HCT116 (cell line): ENCODE measurements around the gene BOLA3. TPM values are rescaled to one million over a fixed set of nuclear protein-coding genes. Genes with fewer than 3 reads are reported as not detected.

Source experiments
- ATAC-seq: fragments of 200-7000 bp; cut with Tn5 transposase; 2 replicates; pipeline ENCODE4 v1.9.1; 2020; ENCODE audit warnings: mild to moderate bottlenecking, moderate library complexity
- BruUV-seq: library from RNA; stranded (reverse); fragments of 400-500 nt; replicated peaks from 2 replicates; lab custom pipeline; 2021; lab: Mats Ljungman, UMichigan
- CTCF ChIA-PET: fragments of 300-600 bp; sonication (Branson Sonifier 250); formaldehyde crosslinking; loops from one replicate; lab custom pipeline; 2021; ENCODE audit warnings: antibody characterized with exemption; lab: Charles Lee
- POLR2A ChIA-PET: fragments of 300-600, 350-600 bp; sonication (Branson Sonifier 250); formaldehyde crosslinking; loops from one replicate; lab custom pipeline; 2021; ENCODE audit warnings: antibody characterized with exemption; lab: Charles Lee
- RAD21 ChIA-PET, 2 experiments: fragments of 300-600 bp; sonication (Branson Sonifier 250); formaldehyde crosslinking; loops; one replicate each; lab custom pipeline; 2023; ENCODE audit warnings: low total read pairs in 2 of 2; ENCODE audit not compliant: uncharacterized antibody in 2 of 2, unreplicated experiment in 2 of 2, low non-redundant PET in 1 of 2; lab: Charles Lee
- DNase-seq: peaks from one replicate; pipeline ENCODE4 v3.0.0-alpha.2; 2010; ENCODE audit warnings: low read depth, low spot score
- H2AFZ ChIP-seq: fragments of 200-600 bp; shearing (Covaris generic), sonication (generic); 2 replicates; pipeline ENCODE4 v1.6.1; 2017; ENCODE audit warnings: low read depth, mixed run types, mixed read lengths, antibody characterized with exemption, low read length; ENCODE audit not compliant: poor library complexity, severe bottlenecking
- H3K27ac ChIP-seq: 2 replicates; pipeline ENCODE4 v1.5.1; 2012; ENCODE audit warnings: low read depth, low read length
- H3K27me3 ChIP-seq: fragments of 200-600 bp; sonication (generic); 2 replicates; pipeline ENCODE4 v1.6.1; 2016; ENCODE audit warnings: mixed run types, low read length, mixed read lengths; ENCODE audit not compliant: insufficient read depth
- H3K36me3 ChIP-seq, 2 experiments: fragments of 200-500 bp in 1 of 2; fragments of 200-600 bp in 1 of 2; sonication (Bioruptor generic) in 1 of 2; sonication (generic) in 1 of 2; 2 replicates each; pipeline versions ENCODE4 v1.5.1 to v1.6.1; 2014 to 2016; ENCODE audit warnings: low read length in 2 of 2, inconsistent platforms in 1 of 2, mixed read lengths in 1 of 2, mixed run types in 1 of 2; ENCODE audit not compliant: insufficient read depth in 2 of 2, control insufficient read depth in 1 of 2
- H3K4me1 ChIP-seq, 2 experiments: fragments of 200-600 bp in 1 of 2; sonication (generic) in 1 of 2; 2 replicates each; pipeline versions ENCODE4 v1.5.1 to v1.6.1; 2012 to 2017; ENCODE audit warnings: low read length in 2 of 2, inconsistent platforms in 1 of 2, mild to moderate bottlenecking in 1 of 2, mixed read lengths in 1 of 2, mixed run types in 1 of 2, moderate library complexity in 1 of 2; ENCODE audit not compliant: insufficient read depth in 2 of 2, control insufficient read depth in 1 of 2
- H3K4me2 ChIP-seq: fragments of 200-600 bp; sonication (generic); 2 replicates; pipeline ENCODE4 v1.6.1; 2017; ENCODE audit warnings: mixed run types, low read length, mixed read lengths
- H3K4me3 ChIP-seq, 2 experiments: fragments of 200-600 bp in 1 of 2; sonication (generic) in 1 of 2; replicated peaks in 1 of 2; 2 replicates each; pipeline ENCODE4 v1.5.1; 2011 to 2016; ENCODE audit warnings: low read length in 2 of 2, control low read depth in 1 of 2, low read depth in 1 of 2, mild to moderate bottlenecking in 1 of 2, mixed read lengths in 1 of 2, mixed run types in 1 of 2
- H3K79me2 ChIP-seq: fragments of 200-600 bp; sonication (generic); 2 replicates; pipeline ENCODE4 v1.6.1; 2017; ENCODE audit warnings: mild to moderate bottlenecking, mixed run types, low read length, moderate library complexity, mixed read lengths; ENCODE audit not compliant: insufficient read depth
- H3K9ac ChIP-seq: fragments of 200-600 bp; sonication (generic); 2 replicates; pipeline ENCODE4 v1.6.1; 2016; ENCODE audit warnings: low read length, mixed read lengths
- H3K9me2 ChIP-seq: fragments of 200-600 bp; sonication (generic), shearing (Covaris generic); 2 replicates; pipeline ENCODE4 v1.6.1; 2017; ENCODE audit warnings: mixed run types, mild to moderate bottlenecking, moderate library complexity; ENCODE audit not compliant: insufficient read depth
- H3K9me3 ChIP-seq, 2 experiments: fragments of 200-500 bp in 1 of 2; fragments of 200-600 bp in 1 of 2; sonication (Bioruptor generic) in 1 of 2; sonication (generic) in 1 of 2; 2 replicates each; pipeline ENCODE4 v1.6.1; 2014 to 2017; ENCODE audit warnings: low read length in 2 of 2, mixed read lengths in 2 of 2, inconsistent platforms in 1 of 2, low read depth in 1 of 2, mild to moderate bottlenecking in 1 of 2, mixed run types in 1 of 2, moderate library complexity in 1 of 2; ENCODE audit not compliant: control insufficient read depth in 1 of 2, insufficient read depth in 1 of 2
- H4K20me1 ChIP-seq: fragments of 200-600 bp; sonication (generic), shearing (Covaris generic); 2 replicates; pipeline ENCODE4 v1.6.1; 2017; ENCODE audit warnings: mixed run types, mild to moderate bottlenecking, moderate library complexity; ENCODE audit not compliant: insufficient read depth
- ATF3 ChIP-seq: IDR thresholded peaks from 2 replicates; pipeline ENCODE4 v1.6.1; 2012
- CEBPB ChIP-seq: IDR thresholded peaks from 2 replicates; pipeline ENCODE4 v1.6.1; 2012; ENCODE audit warnings: low read depth
- CTCF ChIP-seq, 3 experiments: fragments of 200-600 bp in 1 of 3; sonication (generic) in 1 of 3; IDR thresholded peaks in 2 of 3; conservative IDR thresholded peaks in 1 of 3; 2 replicates each; pipeline ENCODE4 v1.5.1; 2012 to 2017; ENCODE audit warnings: low read depth in 2 of 3, low read length in 2 of 3, antibody characterized with exemption in 1 of 3, borderline replicate concordance in 1 of 3, control low read depth in 1 of 3, mild to moderate bottlenecking in 1 of 3, mixed read lengths in 1 of 3, mixed run types in 1 of 3, moderate library complexity in 1 of 3; ENCODE audit not compliant: insufficient read depth in 1 of 3
- EGR1 ChIP-seq: IDR thresholded peaks from 2 replicates; pipeline ENCODE4 v1.6.1; 2012; ENCODE audit warnings: low read depth
- ELF1 ChIP-seq: IDR thresholded peaks from 2 replicates; pipeline ENCODE4 v1.6.1; 2012; ENCODE audit warnings: low read depth, borderline replicate concordance
- EZH2phosphoT487 ChIP-seq: fragments of 200-600 bp; IDR thresholded peaks from 2 replicates; pipeline ENCODE4 v1.6.1; 2018; ENCODE audit warnings: antibody characterized with exemption, borderline replicate concordance
- FOSL1 ChIP-seq: IDR thresholded peaks from 2 replicates; pipeline ENCODE4 v1.6.1; 2012; ENCODE audit warnings: low read depth
- JUND ChIP-seq: IDR thresholded peaks from 2 replicates; pipeline ENCODE4 v1.6.1; 2012
- MAX ChIP-seq: IDR thresholded peaks from 2 replicates; pipeline ENCODE4 v1.6.1; 2012
- POLR2A ChIP-seq: IDR thresholded peaks from 2 replicates; pipeline ENCODE4 v1.7.0; 2011; ENCODE audit warnings: borderline replicate concordance; ENCODE audit not compliant: insufficient read depth, insufficient read length; ENCODE audit errors: extremely low read depth
- POLR2AphosphoS5 ChIP-seq: IDR thresholded peaks from 2 replicates; pipeline ENCODE4 v1.6.1; 2011; ENCODE audit warnings: mild to moderate bottlenecking, low read depth, low read length, moderate library complexity
- RAD21 ChIP-seq: IDR thresholded peaks from 2 replicates; pipeline ENCODE4 v1.6.1; 2012; ENCODE audit warnings: low read depth, mild to moderate bottlenecking
- SIN3A ChIP-seq: IDR thresholded peaks from 2 replicates; pipeline ENCODE4 v1.6.1; 2012; ENCODE audit warnings: low read depth
- SP1 ChIP-seq: IDR thresholded peaks from 2 replicates; pipeline ENCODE4 v1.6.1; 2012; ENCODE audit warnings: low read depth
- TCF7L2 ChIP-seq: IDR thresholded peaks from 2 replicates; pipeline ENCODE4 v1.7.0; 2011; ENCODE audit warnings: borderline replicate concordance, inconsistent platforms; ENCODE audit not compliant: insufficient read depth, insufficient read length; ENCODE audit errors: extremely low read depth
- ZFX ChIP-seq: fragments of 450-650 bp; IDR thresholded peaks from 2 replicates; pipeline ENCODE4 v1.6.1; 2017
- intact Hi-C: fragments of 100-400 bp; cut with micrococcal nuclease; formaldehyde crosslinking; loops from 2 replicates; pipeline ENCODE4 v1.10.0; 2022
- total RNA-seq: library from RNA; stranded (reverse); gene quantifications from one replicate; pipeline ENCODE4 v1.2.1, GENCODE V29; 2021; ENCODE audit not compliant: unreplicated experiment

BOLA3 gene
- total RNA-seq, 1 experiment from 2014 or later = 62.9 TPM

DNA sequence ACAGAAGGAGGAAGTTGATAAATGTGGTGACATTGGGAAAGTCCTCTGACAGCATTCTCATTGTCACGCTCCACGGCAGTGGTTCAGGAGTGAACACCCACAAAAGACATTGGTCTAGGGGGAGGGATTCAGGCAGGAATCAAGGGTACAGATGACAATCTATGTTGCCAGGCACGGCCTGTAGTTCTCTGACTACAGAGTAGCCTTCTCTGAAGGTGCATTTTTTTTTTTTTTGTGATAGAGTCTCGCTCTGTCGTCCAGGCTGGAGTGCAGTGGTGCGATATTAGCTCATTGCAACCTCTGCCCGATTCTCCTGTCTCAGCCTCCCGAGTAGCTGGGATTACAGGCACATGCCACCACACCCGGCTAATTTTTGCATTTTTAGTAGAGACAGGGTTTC lies 38.3 kb upstream of the BOLA3 start:
- BruUV-seq = no TSS peak
- DNase-seq (no peak), ATAC-seq (no peak)

DNA sequence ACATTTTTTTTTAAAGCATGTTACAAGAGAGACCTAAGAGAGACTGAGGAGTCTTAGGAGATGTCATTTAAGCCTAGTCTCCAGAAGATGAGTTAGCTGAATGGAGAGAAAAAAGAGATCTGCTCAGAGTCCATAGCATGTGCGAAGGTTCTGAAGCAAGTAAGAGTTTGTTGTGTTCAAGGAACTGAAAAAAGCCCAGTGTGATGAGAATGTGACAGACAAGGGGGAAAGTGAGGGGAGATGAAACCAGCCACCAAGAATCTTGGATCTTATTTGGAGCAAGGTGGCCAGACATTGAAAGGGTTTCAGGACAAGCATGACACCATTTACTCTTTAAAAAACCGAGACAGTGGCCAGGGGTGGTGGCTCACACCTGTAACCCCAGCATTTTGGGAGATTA lies 36.2 kb upstream of the BOLA3 start:
- Histone ChIP-seq H3K27me3 (no peaks in the 10 kb centered on the region), H3K9me2 (no peaks in the 10 kb centered on the region), H3K9ac (no peak overlapping the region), H3K4me3 (no peak overlapping the region), H3K4me1 (peaks cover 16 to 23% of the 10 kb centered on the region in 2 experiments), H2AFZ (no peak overlapping the region), H3K27ac (no peak overlapping the region), H3K79me2 (no peaks in the 10 kb centered on the region), H3K9me3 (no peaks in the 10 kb centered on the region), H3K36me3 (no peaks in the 10 kb centered on the region), H4K20me1 (no peaks in the 10 kb centered on the region), H3K4me2 (no peak overlapping the region)
- BruUV-seq = no TSS peak
- ChIA-PET CTCF (no interaction called here), POLR2A (no interaction called here), RAD21 (no interaction called here)
- ATAC-seq = no peak
- intact Hi-C loops = no loop called here
- DNase-seq = no peak
- TF ChIP-seq POLR2AphosphoS5 (no peak), POLR2A (no peak), SIN3A (no peak), FOSL1 (no peak), ZFX (no peak), RAD21 (no peak), EGR1 (no peak), EZH2phosphoT487 (no peak), TCF7L2 (no peak), CEBPB (no peak), ELF1 (no peak), JUND (no peak), MAX (no peak), SP1 (no peak), ATF3 (no peak), CTCF (IDR thresholded peaks at IDR 0.05 in 2 of 3, conservative IDR thresholded peaks at IDR 0.05 in 1 of 3; ENCODE audit: borderline replicate concordance in 1 of 3, insufficient read depth in 1 of 3, low read depth in 2 of 3, low read length in 2 of 3) (no peak)

More for the DNA sequence above, 38.3 kb upstream of the BOLA3 start:
- Histone ChIP-seq H3K9me3 (no peaks in the 10 kb centered on the region), H3K27me3 (no peaks in the 10 kb centered on the region), H3K9me2 (no peaks in the 10 kb centered on the region), H3K36me3 (no peaks in the 10 kb centered on the region), H3K4me2 (no peak overlapping the region), H2AFZ (no peak overlapping the region), H3K9ac (no peak overlapping the region), H3K4me1 (peaks cover 12 to 18% of the 10 kb centered on the region in 2 experiments), H3K4me3 (no peak overlapping the region), H3K27ac (no peak overlapping the region), H4K20me1 (no peaks in the 10 kb centered on the region), H3K79me2 (no peaks in the 10 kb centered on the region)
- ChIA-PET POLR2A (no interaction called here), RAD21 (no interaction called here), CTCF (no interaction called here)
- intact Hi-C loops = no loop called here
- TF ChIP-seq FOSL1 (no peak), SP1 (no peak)
